Measurements from ENCODE around the gene CHMP4B. TPM values are rescaled to one million over a fixed set of nuclear protein-coding genes. Genes with fewer than 3 reads are reported as not detected.

Gene CHMP4B
- total RNA-seq, 1 donor, result 32.0 TPM

DNA sequence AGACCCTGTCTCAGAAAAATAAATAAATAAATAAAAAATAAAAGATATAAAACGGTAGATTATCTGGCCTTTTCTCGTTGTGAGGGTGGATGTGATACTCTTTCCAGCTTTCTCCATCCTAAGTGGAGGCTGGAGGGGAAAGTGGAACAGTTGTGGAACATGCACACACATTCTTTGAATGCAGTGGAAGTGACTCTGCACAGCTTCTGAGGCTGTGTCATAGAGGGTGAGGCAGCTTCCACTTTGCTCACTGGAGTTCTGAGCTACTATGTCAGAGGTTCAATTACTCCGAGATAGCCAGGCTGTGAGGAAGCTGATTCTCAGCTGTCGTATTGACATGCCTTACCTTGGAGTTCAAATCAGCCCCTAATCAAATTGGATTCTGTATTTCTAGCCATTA lies 82.2 kb downstream of the CHMP4B start:
- no peak for DNase-seq (ENCODE audit: low read depth)
- no peak overlapping the region for H3K4me3 ChIP-seq (ENCODE audit: low read depth, low read length)
- TF ChIP-seq, protein P1, sequence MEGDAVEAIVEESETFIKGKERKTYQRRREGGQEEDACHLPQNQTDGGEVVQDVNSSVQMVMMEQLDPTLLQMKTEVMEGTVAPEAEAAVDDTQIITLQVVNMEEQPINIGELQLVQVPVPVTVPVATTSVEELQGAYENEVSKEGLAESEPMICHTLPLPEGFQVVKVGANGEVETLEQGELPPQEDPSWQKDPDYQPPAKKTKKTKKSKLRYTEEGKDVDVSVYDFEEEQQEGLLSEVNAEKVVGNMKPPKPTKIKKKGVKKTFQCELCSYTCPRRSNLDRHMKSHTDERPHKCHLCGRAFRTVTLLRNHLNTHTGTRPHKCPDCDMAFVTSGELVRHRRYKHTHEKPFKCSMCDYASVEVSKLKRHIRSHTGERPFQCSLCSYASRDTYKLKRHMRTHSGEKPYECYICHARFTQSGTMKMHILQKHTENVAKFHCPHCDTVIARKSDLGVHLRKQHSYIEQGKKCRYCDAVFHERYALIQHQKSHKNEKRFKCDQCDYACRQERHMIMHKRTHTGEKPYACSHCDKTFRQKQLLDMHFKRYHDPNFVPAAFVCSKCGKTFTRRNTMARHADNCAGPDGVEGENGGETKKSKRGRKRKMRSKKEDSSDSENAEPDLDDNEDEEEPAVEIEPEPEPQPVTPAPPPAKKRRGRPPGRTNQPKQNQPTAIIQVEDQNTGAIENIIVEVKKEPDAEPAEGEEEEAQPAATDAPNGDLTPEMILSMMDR (IDR thresholded peaks at IDR 0.05; ENCODE audit: insufficient read depth, low read depth, low read length), result no peak

DNA sequence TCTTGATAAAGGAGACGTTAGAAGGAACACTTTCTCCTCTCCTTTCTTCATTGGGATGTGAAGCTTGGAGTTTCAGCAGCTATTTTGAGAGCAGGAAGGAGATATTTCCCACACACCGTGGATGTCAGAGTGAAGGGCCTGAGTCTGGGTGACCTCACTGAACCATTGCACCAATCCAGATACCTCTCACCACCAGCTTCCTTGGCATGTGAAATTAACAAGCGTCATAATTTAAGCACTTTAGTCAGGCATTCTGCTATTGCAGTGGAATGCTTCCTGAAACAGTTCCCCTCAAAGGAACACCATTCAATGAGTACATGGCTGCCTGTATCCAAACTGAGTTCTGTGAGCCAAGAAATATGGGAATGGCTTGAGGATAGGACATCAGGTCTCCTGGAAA lies 83.7 kb downstream of the CHMP4B start:
- TF ChIP-seq, protein P1 (IDR thresholded peaks at IDR 0.05; ENCODE audit: insufficient read depth, low read depth, low read length), result no peak
- H3K4me3 ChIP-seq (ENCODE audit: low read depth, low read length), result no peak overlapping the region
- DNase-seq (ENCODE audit: low read depth), result peak; percentile 28

DNA sequence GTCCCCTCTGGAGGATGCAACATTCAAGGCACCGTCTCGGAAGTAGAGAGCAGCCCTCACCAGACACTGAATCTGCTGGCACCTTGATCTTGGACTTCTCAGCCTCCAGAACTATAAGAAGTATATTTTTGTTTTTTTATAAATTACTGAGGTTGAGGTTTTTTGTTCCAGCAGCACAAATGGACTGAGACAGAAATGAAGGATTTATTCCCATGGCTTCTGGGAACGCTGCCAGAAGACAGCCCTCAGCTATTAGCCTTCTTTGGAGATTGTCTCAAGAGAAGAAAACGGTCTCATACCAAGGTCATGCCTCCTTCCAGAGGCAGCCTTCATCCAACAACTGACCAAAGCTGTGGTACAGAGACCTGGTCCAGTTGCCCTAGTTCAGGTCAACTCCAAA lies 85.4 kb downstream of the CHMP4B start:
- TF ChIP-seq, protein P1 (IDR thresholded peaks at IDR 0.05; ENCODE audit: insufficient read depth, low read depth, low read length), result no peak
- no peak overlapping the region for H3K4me3 ChIP-seq (ENCODE audit: low read depth, low read length)
- peak; percentile 45 for DNase-seq (ENCODE audit: low read depth)

DNA sequence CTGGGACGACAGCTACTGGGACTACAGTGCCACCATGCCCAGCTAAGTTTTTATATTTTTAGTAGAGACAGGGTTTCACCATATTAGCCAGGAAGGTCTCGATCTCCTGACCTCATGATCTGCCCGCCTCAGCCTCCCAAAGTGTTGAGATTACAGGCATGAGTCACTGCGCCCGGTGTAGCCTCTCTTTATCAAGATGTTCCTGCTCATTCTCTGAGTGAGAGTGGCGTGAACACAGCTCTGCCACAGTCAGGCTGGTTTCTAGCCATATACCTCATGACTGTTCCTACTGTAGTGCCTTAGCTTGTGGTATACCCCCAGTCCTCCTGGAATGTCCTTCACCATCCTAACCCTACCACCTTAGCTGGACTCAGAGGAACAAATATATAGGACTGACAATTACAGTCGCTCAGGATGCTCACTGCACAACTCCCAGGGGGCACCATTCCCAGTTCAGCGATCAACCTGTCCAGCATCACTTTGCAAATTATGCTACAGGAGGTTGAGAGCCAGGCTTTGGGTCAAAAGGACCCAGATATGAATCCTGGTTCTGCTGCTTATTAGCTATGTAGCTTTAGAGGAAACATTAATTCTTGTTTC lies 86.3 kb downstream of the CHMP4B start:
- TF ChIP-seq, protein P1 (IDR thresholded peaks at IDR 0.05; ENCODE audit: insufficient read depth, low read depth, low read length), result peak; percentile 40
- peak; percentile 47 for DNase-seq (ENCODE audit: low read depth)
- no peak overlapping the region for H3K4me3 ChIP-seq (ENCODE audit: low read depth, low read length)

DNA sequence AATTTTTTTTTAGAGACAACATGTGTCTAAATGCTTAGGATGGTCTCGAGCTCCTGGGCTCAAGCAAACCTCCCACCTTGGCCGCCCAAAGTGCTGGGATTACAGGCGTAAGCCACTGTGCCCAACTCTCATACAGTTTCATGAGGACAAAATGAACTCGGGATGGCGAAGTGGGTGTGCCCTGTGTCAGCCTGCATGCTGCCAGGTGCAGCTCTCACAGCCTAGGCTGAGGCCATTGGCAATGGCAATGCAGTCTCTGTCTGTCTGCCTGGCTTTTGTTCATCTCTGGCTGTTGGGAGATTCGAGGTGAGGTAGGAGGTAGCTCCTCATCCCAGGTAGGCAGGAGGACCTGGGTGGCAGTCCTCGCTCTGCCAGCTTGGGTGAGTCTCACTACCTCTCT lies 88.0 kb downstream of the CHMP4B start:
- TF ChIP-seq, protein P1 (IDR thresholded peaks at IDR 0.05; ENCODE audit: insufficient read depth, low read depth, low read length), result no peak
- DNase-seq (ENCODE audit: low read depth), result no peak
- H3K4me3 ChIP-seq (ENCODE audit: low read depth, low read length), result no peak overlapping the region

DNA sequence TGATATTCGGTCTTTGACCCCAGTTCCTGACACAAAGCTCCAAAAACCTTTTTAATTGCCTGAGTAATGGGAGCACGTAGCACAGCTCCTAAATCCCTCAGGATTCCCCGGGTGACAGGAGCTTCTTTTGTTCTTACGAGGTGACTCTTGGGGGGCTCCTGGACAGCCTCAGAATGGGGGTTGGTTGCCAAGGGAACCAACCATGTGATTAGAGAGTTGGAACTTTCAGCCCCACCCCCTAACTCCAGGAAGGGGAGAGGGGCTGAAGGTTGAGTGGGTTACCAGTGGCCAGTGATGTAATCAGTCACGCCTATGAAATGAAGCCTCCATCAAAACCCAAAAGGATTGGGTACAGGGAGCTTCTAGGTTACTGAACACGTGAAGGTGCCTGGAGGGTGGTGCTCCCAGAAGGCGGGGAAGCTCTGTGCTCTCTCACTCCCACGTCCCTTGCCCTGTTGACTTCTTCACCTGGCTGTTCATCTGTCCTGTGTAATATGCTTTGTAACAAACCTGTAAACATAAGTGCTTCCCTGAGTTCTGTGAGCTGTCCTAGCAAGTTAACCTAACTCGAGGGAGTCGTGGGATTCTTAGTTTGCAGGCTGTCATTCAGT lies 89.5 kb downstream of the CHMP4B start:
- no peak for DNase-seq (ENCODE audit: low read depth)
- H3K4me3 ChIP-seq (ENCODE audit: low read depth, low read length), result no peak overlapping the region
- TF ChIP-seq, protein P1 (IDR thresholded peaks at IDR 0.05; ENCODE audit: insufficient read depth, low read depth, low read length), result no peak

DNA sequence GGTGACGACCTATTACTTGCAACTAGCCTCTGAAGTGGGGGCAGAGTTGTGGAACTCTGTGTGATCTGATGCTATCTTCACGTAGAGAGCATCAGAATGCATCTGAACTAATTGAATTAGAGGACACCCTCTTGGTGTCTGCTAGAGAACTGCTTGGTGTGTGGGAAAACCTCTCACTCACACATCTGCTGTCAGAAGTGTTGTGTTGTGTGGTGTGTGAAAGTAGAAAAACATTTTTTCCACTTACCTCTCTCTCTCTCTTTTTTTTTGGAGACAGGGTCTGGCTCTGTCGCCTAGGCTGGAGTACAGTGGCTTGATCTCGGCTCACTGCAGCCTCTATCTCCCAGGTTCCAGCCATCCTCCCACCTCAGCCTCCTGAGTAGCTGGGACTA lies 90.0 kb downstream of the CHMP4B start:
- no peak overlapping the region for H3K4me3 ChIP-seq (ENCODE audit: low read depth, low read length)
- TF ChIP-seq, protein P1 (IDR thresholded peaks at IDR 0.05; ENCODE audit: insufficient read depth, low read depth, low read length), result no peak
- DNase-seq (ENCODE audit: low read depth), result no peak
